ENCODE results near the gene KLF5. TPM values are rescaled to one million over a fixed set of nuclear protein-coding genes. Genes with fewer than 3 reads are reported as not detected.

The KLF5 gene
- total and polyA plus RNA-seq, 4 donors: 22.2 to 58.6 (median 47.7) TPM

GRCh38 chr13:73035660-73036059, 23.1 kb upstream of the KLF5 start:
- peaks cover 0 to 3% (median 0%) of the 10 kb centered on the region in 4 donors for H3K9me3 ChIP-seq (ENCODE audit: control insufficient read depth in 4 of 4, insufficient read depth in 3 of 4, low read length in 3 of 4)
- no peak overlapping the region for H3K4me3 ChIP-seq
- H3K4me1 ChIP-seq (ENCODE audit: control insufficient read depth in 5 of 5, insufficient read depth in 5 of 5, low read length in 5 of 5): no peaks in the 10 kb centered on the region
- no peak for TF ChIP-seq CTCF (IDR thresholded peaks at IDR 0.05; ENCODE audit: control extremely low read depth, extremely low read depth)
- H3K27ac ChIP-seq (ENCODE audit: low read depth in 1 of 2, low read length in 1 of 2): no peak overlapping the region
- H3K36me3 ChIP-seq (ENCODE audit: control insufficient read depth in 4 of 4, insufficient read depth in 4 of 4, low read length in 4 of 4): no peaks in the 10 kb centered on the region
- H3K9ac ChIP-seq (ENCODE audit: insufficient read depth in 1 of 2, low read length in 2 of 2): no peak overlapping the region
- H3K27me3 ChIP-seq (ENCODE audit: control insufficient read depth in 3 of 3, insufficient read depth in 3 of 3, low read length in 2 of 3): no peaks in the 10 kb centered on the region
- DNase-seq: peak in 2 of 3 donors; percentile 14 to 49
- 53 to 73% methylated on average over 2 of the region's 2 CpGs for WGBS, 2 donors
- ATAC-seq (ENCODE audit: insufficient read depth, low FRiP score): no peak

GRCh38 chr13:73036566-73036965, 22.2 kb upstream of the KLF5 start:
- H3K27me3 ChIP-seq (ENCODE audit: control insufficient read depth in 3 of 3, insufficient read depth in 3 of 3, low read length in 2 of 3): no peaks in the 10 kb centered on the region
- peaks cover 0 to 3% (median 0%) of the 10 kb centered on the region in 4 donors for H3K9me3 ChIP-seq (ENCODE audit: control insufficient read depth in 4 of 4, insufficient read depth in 3 of 4, low read length in 3 of 4)
- H3K27ac ChIP-seq (ENCODE audit: low read depth in 1 of 2, low read length in 1 of 2): no peak overlapping the region
- ATAC-seq (ENCODE audit: insufficient read depth, low FRiP score) (no peak), DNase-seq (no peak)
- no peaks in the 10 kb centered on the region for H3K36me3 ChIP-seq (ENCODE audit: control insufficient read depth in 4 of 4, insufficient read depth in 4 of 4, low read length in 4 of 4)
- WGBS, 2 donors: 96% methylated on average over 4 of the region's 4 CpGs
- H3K4me3 ChIP-seq: no peak overlapping the region
- no peak for TF ChIP-seq CTCF (IDR thresholded peaks at IDR 0.05; ENCODE audit: control extremely low read depth, extremely low read depth)
- no peaks in the 10 kb centered on the region for H3K4me1 ChIP-seq (ENCODE audit: control insufficient read depth in 5 of 5, insufficient read depth in 5 of 5, low read length in 5 of 5)
- H3K9ac ChIP-seq (ENCODE audit: insufficient read depth in 1 of 2, low read length in 2 of 2): no peak overlapping the region

GRCh38 chr13:73038064-73038463, 20.7 kb upstream of the KLF5 start:
- peaks cover 0 to 2% (median 0%) of the 10 kb centered on the region in 3 donors for H3K27me3 ChIP-seq (ENCODE audit: control insufficient read depth in 3 of 3, insufficient read depth in 3 of 3, low read length in 2 of 3)
- ATAC-seq (ENCODE audit: insufficient read depth, low FRiP score) (no peak), DNase-seq (no peak)
- no peaks in the 10 kb centered on the region for H3K4me1 ChIP-seq (ENCODE audit: control insufficient read depth in 5 of 5, insufficient read depth in 5 of 5, low read length in 5 of 5)
- no peak overlapping the region for H3K9ac ChIP-seq (ENCODE audit: insufficient read depth in 1 of 2, low read length in 2 of 2)
- TF ChIP-seq CTCF (IDR thresholded peaks at IDR 0.05; ENCODE audit: control extremely low read depth, extremely low read depth): no peak
- H3K27ac ChIP-seq (ENCODE audit: low read depth in 1 of 2, low read length in 1 of 2): no peak overlapping the region
- no peak overlapping the region for H3K4me3 ChIP-seq
- H3K36me3 ChIP-seq (ENCODE audit: control insufficient read depth in 4 of 4, insufficient read depth in 4 of 4, low read length in 4 of 4): no peaks in the 10 kb centered on the region
- peaks cover 0 to 3% (median 0%) of the 10 kb centered on the region in 4 donors for H3K9me3 ChIP-seq (ENCODE audit: control insufficient read depth in 4 of 4, insufficient read depth in 3 of 4, low read length in 3 of 4)
